ENCODE data around the gene RAP1GAP2. TPM values are rescaled to one million over a fixed set of nuclear protein-coding genes. Genes with fewer than 3 reads are reported as not detected.
"Not testable (repeated sequence)": the region's sequence is repeated elsewhere in the genome, so short reads cannot be mapped to it uniquely, and the experiment has no call there.

Gene RAP1GAP2
- total RNA-seq, 1 donor from 2014 or later = 30.4 TPM

- TF ChIP-seq CTCF (conservative IDR thresholded peaks at IDR 0.05; ENCODE audit: low read depth, low read length) = no peak
- no peak overlapping the region for H3K4me3 ChIP-seq (ENCODE audit: low read depth, low read length)
- DNase-seq (ENCODE audit: low read depth) = no peak
These were observed 190.7 kb downstream of the RAP1GAP2 start for GRCh38 chr17:2986925-2987324.

- not testable (repeated sequence) for DNase-seq (ENCODE audit: low read depth); H3K4me3 ChIP-seq (ENCODE audit: low read depth, low read length)
These were observed 193.2 kb downstream of the RAP1GAP2 start for GRCh38 chr17:2989396-2989795.

GRCh38 chr17:2989855-2990254, 193.6 kb downstream of the RAP1GAP2 start:
- no peak for TF ChIP-seq CTCF (conservative IDR thresholded peaks at IDR 0.05; ENCODE audit: low read depth, low read length)
- no peak overlapping the region for H3K4me3 ChIP-seq (ENCODE audit: low read depth, low read length)
- no peak for DNase-seq (ENCODE audit: low read depth)

- no peak for TF ChIP-seq CTCF (conservative IDR thresholded peaks at IDR 0.05; ENCODE audit: low read depth, low read length)
- H3K4me3 ChIP-seq (ENCODE audit: low read depth, low read length) = no peak overlapping the region
- DNase-seq (ENCODE audit: low read depth) = no peak
These were observed 194.2 kb downstream of the RAP1GAP2 start for GRCh38 chr17:2990396-2990795.

GRCh38 chr17:2991396-2992180, 195.3 kb downstream of the RAP1GAP2 start:
- not testable (repeated sequence) for H3K4me3 ChIP-seq (ENCODE audit: low read depth, low read length); DNase-seq (ENCODE audit: low read depth)

GRCh38 chr17:2994441-2994840, 198.2 kb downstream of the RAP1GAP2 start:
- no peak for DNase-seq (ENCODE audit: low read depth)
- no peak for TF ChIP-seq CTCF (conservative IDR thresholded peaks at IDR 0.05; ENCODE audit: low read depth, low read length)
- no peak overlapping the region for H3K4me3 ChIP-seq (ENCODE audit: low read depth, low read length)

- no peak for TF ChIP-seq CTCF (conservative IDR thresholded peaks at IDR 0.05; ENCODE audit: low read depth, low read length)
- H3K4me3 ChIP-seq (ENCODE audit: low read depth, low read length) = no peak overlapping the region
- DNase-seq (ENCODE audit: low read depth) = no peak
These were observed 199.1 kb downstream of the RAP1GAP2 start for GRCh38 chr17:2995377-2995776.
